Peyer's patch (tissue), 4 donors: ENCODE results near the gene TMEM18. TPM values are rescaled to one million over a fixed set of nuclear protein-coding genes. Genes with fewer than 3 reads are reported as not detected.
A peak's percentile ranks its signal among the peaks of the same experiment; 100 is the strongest.

ENCODE experiments used
- DNase-seq, 3 donors: peaks; one replicate each; pipeline ENCODE4 v3.0.0-alpha.2; 2017 to 2019
- H3K27ac ChIP-seq, 4 donors: fragments of 200-600 bp; sonication (generic); one replicate each; pipeline ENCODE4 v1.5.1; 2016 to 2019
- H3K27me3 ChIP-seq, 2 donors: fragments of 200-600 bp; sonication (generic); one replicate each; pipeline ENCODE4 v1.5.1; 2019
- H3K36me3 ChIP-seq, 3 donors: fragments of 200-600 bp; sonication (generic); one replicate each; pipeline ENCODE4 v1.5.1; 2016 to 2019
- H3K4me1 ChIP-seq, 4 donors: fragments of 200-600 bp; sonication (generic); one replicate each; pipeline ENCODE4 v1.5.1; 2016 to 2019
- H3K4me3 ChIP-seq, 4 donors: fragments of 200-600 bp; sonication (generic); 1 replicate in 3 of 4; 2 replicates in 1 of 4; pipeline ENCODE4 v1.5.1; 2016 to 2019; ENCODE audit warnings: mild to moderate bottlenecking in 1 of 4
- H3K9me3 ChIP-seq, 4 donors: fragments of 200-600 bp; sonication (generic); one replicate each; pipeline ENCODE4 v1.5.1; 2016 to 2019; ENCODE audit warnings: mild to moderate bottlenecking in 1 of 4
- CTCF ChIP-seq, 6 experiments: fragments of 450-650 bp in 4 of 6; fragments of 200-600 bp in 2 of 6; sonication (generic) in 1 of 6; IDR thresholded peaks; one replicate each; pipeline ENCODE4 v1.5.1; 2017 to 2019; ENCODE audit warnings: antibody characterized with exemption in 6 of 6, mild to moderate bottlenecking in 3 of 6, moderate library complexity in 1 of 6
- POLR2A ChIP-seq, 2 donors: fragments of 450-650 bp; IDR thresholded peaks; one replicate each; pipeline ENCODE4 v1.5.1; 2017; ENCODE audit warnings: antibody characterized with exemption in 2 of 2, mild to moderate bottlenecking in 2 of 2, moderate library complexity in 2 of 2
- total RNA-seq, 4 donors: library from RNA; depleted of rRNA; stranded (reverse); fragments of >200 nt; gene quantifications; one replicate each; pipeline ENCODE4 v1.1.0, GENCODE V29; 2016

TMEM18 gene
- total RNA-seq, 4 donors from 2014 or later, result 13.9 to 22.8 (median 16.4) TPM

- H3K4me3 ChIP-seq, result no peak overlapping the region
These were observed 19.9 kb upstream of the TMEM18 start for GRCh38 chr2:696999-697627.

GRCh38 chr2:696463-696862, 19.3 kb upstream of the TMEM18 start:
- DNase-seq, result peak in 2 of 3 donors; percentile 60 to 71
- no peaks in the 10 kb centered on the region for H3K27me3 ChIP-seq
- no peak overlapping the region for H3K27ac ChIP-seq
- H3K9me3 ChIP-seq, result no peaks in the 10 kb centered on the region
- H3K4me1 ChIP-seq, result no peaks in the 10 kb centered on the region
- H3K4me3 ChIP-seq, result no peak overlapping the region
- no peaks in the 10 kb centered on the region for H3K36me3 ChIP-seq
- TF ChIP-seq CTCF (IDR thresholded peaks at IDR 0.05) (no peak), POLR2A (IDR thresholded peaks at IDR 0.05) (no peak)

More at GRCh38 chr2:696999-697627, 19.9 kb upstream of the TMEM18 start:
- no peak overlapping the region for H3K27ac ChIP-seq
- H3K9me3 ChIP-seq, result no peaks in the 10 kb centered on the region
- no peak for TF ChIP-seq POLR2A (IDR thresholded peaks at IDR 0.05)
- TF ChIP-seq CTCF (IDR thresholded peaks at IDR 0.05), result no peak
- no peaks in the 10 kb centered on the region for H3K27me3 ChIP-seq
- no peaks in the 10 kb centered on the region for H3K4me1 ChIP-seq
- H3K36me3 ChIP-seq, result no peaks in the 10 kb centered on the region
- DNase-seq, result no peak

- Histone ChIP-seq H3K27ac (no peak overlapping the region), H3K27me3 (no peaks in the 10 kb centered on the region), H3K9me3 (no peaks in the 10 kb centered on the region), H3K36me3 (no peaks in the 10 kb centered on the region), H3K4me3 (no peak overlapping the region), H3K4me1 (no peaks in the 10 kb centered on the region)
- TF ChIP-seq CTCF (IDR thresholded peaks at IDR 0.05), result no peak
- no peak for TF ChIP-seq POLR2A (IDR thresholded peaks at IDR 0.05)
- DNase-seq, result no peak
These were observed 17.8 kb upstream of the TMEM18 start for GRCh38 chr2:694906-695510.

GRCh38 chr2:694174-694573, 17.0 kb upstream of the TMEM18 start:
- Histone ChIP-seq H3K9me3 (no peaks in the 10 kb centered on the region), H3K4me3 (no peak overlapping the region), H3K27me3 (no peaks in the 10 kb centered on the region), H3K4me1 (no peaks in the 10 kb centered on the region), H3K36me3 (no peaks in the 10 kb centered on the region), H3K27ac (no peak overlapping the region)
- DNase-seq, result no peak
- TF ChIP-seq POLR2A (IDR thresholded peaks at IDR 0.05) (no peak), CTCF (IDR thresholded peaks at IDR 0.05) (no peak)

- no peak overlapping the region for H3K4me3 ChIP-seq
- DNase-seq, result no peak
- no peaks in the 10 kb centered on the region for H3K9me3 ChIP-seq
- no peaks in the 10 kb centered on the region for H3K27me3 ChIP-seq
- no peak for TF ChIP-seq CTCF (IDR thresholded peaks at IDR 0.05)
- TF ChIP-seq POLR2A (IDR thresholded peaks at IDR 0.05), result no peak
- no peak overlapping the region for H3K27ac ChIP-seq
- no peaks in the 10 kb centered on the region for H3K4me1 ChIP-seq
- no peaks in the 10 kb centered on the region for H3K36me3 ChIP-seq
These were observed 16.4 kb upstream of the TMEM18 start for GRCh38 chr2:693606-694005.
